Fibroblast of the aortic adventitia (primary cell): ENCODE results near the gene AMPD3. TPM values are rescaled to one million over a fixed set of nuclear protein-coding genes. Genes with fewer than 3 reads are reported as not detected.

Experiments used
- DNase-seq: peaks from one replicate; pipeline ENCODE4 v3.0.0-alpha.2; 2010; ENCODE audit warnings: low read depth
- H3K4me3 ChIP-seq: 2 replicates; pipeline ENCODE4 v1.5.1; 2011; ENCODE audit warnings: low read depth, mild to moderate bottlenecking, control low read depth, low read length, moderate library complexity
- total RNA-seq: library from RNA; depleted of rRNA; stranded (reverse); fragments of >200 nt; gene quantifications from 2 replicates; pipeline ENCODE4 v1.2.3, GENCODE V29; 2012; ENCODE audit warnings: low replicate concordance
- TF ChIP-seq, protein P1 (sequence below): IDR thresholded peaks from 2 replicates; pipeline ENCODE4 v1.5.1; 2011; ENCODE audit warnings: mild to moderate bottlenecking, low read length, control low read depth, inconsistent platforms; ENCODE audit not compliant: insufficient read depth

Gene AMPD3
- total RNA-seq, 1 donor, result 7.0 TPM

- peak; percentile 17 for DNase-seq
- H3K4me3 ChIP-seq, result no peak overlapping the region
- TF ChIP-seq, protein P1, sequence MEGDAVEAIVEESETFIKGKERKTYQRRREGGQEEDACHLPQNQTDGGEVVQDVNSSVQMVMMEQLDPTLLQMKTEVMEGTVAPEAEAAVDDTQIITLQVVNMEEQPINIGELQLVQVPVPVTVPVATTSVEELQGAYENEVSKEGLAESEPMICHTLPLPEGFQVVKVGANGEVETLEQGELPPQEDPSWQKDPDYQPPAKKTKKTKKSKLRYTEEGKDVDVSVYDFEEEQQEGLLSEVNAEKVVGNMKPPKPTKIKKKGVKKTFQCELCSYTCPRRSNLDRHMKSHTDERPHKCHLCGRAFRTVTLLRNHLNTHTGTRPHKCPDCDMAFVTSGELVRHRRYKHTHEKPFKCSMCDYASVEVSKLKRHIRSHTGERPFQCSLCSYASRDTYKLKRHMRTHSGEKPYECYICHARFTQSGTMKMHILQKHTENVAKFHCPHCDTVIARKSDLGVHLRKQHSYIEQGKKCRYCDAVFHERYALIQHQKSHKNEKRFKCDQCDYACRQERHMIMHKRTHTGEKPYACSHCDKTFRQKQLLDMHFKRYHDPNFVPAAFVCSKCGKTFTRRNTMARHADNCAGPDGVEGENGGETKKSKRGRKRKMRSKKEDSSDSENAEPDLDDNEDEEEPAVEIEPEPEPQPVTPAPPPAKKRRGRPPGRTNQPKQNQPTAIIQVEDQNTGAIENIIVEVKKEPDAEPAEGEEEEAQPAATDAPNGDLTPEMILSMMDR, result no peak
Observed at GRCh38 chr11:10514709-10515108, 59.6 kb downstream of the AMPD3 start.

- TF ChIP-seq, protein P1, result no peak
- no peak for DNase-seq
- H3K4me3 ChIP-seq, result no peak overlapping the region
Observed at GRCh38 chr11:10515418-10515817, 60.4 kb downstream of the AMPD3 start.

- DNase-seq, result no peak
- TF ChIP-seq, protein P1, result no peak
- H3K4me3 ChIP-seq, result no peak overlapping the region
Observed at GRCh38 chr11:10518123-10518522, 63.1 kb downstream of the AMPD3 start.

DNA sequence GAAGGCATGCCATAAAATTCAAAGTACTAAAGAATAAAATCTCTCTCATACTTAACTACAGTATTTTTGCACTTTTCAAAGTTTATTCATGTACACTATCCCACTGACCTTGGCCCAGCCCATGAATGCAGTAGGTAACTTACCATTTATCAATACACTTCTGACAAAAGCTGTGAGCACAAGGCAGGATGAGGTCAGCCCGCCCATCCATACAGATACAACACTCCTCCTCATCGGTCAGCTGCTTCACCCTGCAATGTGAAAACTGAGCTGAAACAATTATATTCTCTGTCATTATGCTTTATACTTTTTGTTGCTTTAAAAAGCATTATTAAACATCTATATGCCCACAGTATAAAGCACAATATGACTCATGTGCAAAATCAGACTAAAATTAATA lies 63.8 kb downstream of the AMPD3 start:
- H3K4me3 ChIP-seq, result no peak overlapping the region
- TF ChIP-seq, protein P1, result no peak
- no peak for DNase-seq

DNA sequence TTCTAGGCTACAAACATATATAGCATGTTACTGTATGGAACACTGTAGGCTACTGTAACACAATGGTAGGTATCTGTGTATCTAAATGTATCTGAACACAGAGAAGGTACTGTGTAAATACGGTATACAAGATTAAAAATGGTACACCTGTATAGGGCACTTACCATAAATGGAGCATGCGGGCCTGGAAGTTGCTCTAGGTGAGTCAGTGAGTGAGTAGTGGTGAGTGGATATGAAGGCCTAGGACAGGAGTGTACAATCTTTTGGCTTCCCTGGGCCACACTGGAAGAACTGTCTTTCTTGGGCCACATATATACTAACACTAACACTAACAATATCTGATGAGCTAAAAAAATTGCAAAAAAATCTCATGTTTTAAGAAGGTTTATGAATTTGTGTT lies 64.6 kb downstream of the AMPD3 start:
- no peak for DNase-seq
- TF ChIP-seq, protein P1, result no peak
- no peak overlapping the region for H3K4me3 ChIP-seq

DNA sequence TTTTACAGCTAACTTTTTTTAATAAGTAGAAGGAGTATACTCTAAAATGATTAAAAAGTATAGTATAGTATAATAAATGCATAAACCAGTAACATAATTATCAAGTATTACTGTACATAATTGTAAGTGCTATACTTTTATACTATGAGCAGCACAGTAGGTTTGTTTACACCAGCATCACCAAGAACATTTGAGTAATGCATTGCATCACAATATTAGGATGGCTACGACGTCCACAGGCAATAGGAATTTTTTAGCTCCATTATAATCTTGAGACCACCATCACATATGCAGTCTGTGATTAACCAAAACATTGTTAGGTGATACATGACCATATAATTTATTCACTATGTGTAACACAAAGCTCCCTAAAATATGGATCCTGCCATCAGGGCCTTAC lies 65.5 kb downstream of the AMPD3 start:
- H3K4me3 ChIP-seq, result no peak overlapping the region
- DNase-seq, result no peak
- TF ChIP-seq, protein P1, result no peak

DNA sequence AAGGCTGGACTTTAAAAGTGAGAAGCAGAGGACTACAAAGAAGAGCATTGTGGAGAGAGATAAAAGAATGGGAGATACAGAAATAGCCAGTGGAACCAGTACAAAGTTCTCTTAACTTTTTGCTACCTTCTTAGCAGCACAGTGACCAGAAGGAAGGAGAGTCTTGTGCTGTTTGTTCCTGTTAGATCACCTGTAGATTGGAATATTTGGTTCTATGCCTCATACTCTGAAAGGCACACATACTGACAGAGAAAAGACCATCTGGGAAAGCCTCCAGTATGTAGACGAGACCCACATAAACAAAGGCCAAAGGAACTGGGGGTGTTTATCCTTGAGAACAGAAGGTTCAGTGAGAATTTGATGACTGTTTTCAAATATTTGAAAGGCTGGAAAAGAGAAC lies 67.2 kb downstream of the AMPD3 start:
- no peak for DNase-seq
- H3K4me3 ChIP-seq, result no peak overlapping the region
- TF ChIP-seq, protein P1, result no peak
